Stimulated activated CD4-positive, alpha-beta T cell treated with anti-CD3 and anti-CD28 coated beads, Interleukin-15, amount 100 ng/mL, for 48 hours (primary cell): ENCODE data around the gene ADGRG2.
"Not testable (repeated sequence)": the region's sequence is repeated elsewhere in the genome, so short reads cannot be mapped to it uniquely, and the experiment has no call there.

Experiments used
- DNase-seq, 2 donors: peaks; one replicate each; pipeline ENCODE4 v3.0.0-alpha.2; 2020; ENCODE audit warnings: low read depth in 2 of 2

Gene ADGRG2

DNA sequence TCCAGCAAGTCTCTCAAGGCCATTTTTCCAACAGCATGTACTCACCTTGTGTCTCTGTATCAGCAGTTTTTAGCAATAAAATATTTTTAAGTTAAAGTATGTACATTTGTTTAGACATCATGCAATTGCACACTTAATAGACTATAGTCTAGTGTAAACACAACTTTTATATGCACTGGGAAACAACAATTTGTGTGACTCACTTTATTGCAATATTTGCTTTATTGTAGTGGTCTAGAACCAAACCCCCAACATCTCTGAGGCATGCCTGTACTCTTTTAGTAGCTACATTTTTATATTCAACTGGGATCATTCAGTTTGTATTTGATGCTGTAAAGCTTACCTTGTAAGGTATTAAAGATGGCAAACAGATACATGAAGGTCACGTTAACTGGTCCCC, 123.6 kb downstream of the ADGRG2 start:
- no peak for DNase-seq

DNA sequence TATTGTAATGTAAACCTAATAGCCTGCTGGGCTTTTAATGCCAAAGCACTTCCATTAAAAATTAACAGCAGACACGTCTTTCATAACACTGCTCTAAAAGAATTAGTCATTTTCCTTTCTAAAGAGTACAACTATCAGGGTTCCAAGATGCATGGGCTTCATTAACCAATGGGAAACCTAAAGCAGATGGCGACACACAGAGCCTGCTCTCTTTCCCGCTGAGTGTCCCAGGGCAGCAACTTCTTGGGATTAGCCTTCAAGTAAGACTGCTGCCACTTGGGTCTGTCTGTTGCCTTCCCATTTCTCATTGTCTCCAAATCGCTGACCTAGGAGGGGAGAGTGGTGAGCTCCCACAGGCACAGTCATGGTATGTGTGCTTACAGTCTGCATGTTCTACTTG, 124.4 kb downstream of the ADGRG2 start:
- no peak for DNase-seq

DNA sequence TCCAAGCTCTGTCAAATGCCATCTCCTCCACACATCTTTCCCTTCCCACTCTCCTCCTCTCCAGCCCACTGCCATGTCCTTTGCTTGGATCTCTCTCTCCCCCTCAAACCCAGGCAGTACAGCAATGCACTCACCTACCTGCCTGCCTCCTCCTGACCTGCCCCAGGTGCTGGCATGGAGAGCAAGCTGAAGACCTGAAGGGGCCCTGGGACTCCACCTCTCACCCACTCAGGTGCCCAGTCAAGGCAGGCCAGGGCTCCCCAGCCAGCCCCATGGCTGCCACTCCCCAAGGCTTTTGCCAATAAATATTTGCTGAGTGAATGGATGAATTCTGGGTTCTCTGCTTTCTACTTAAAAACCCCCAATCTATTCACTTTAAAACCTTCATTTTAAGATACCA, 125.7 kb downstream of the ADGRG2 start:
- DNase-seq, result no peak

DNA sequence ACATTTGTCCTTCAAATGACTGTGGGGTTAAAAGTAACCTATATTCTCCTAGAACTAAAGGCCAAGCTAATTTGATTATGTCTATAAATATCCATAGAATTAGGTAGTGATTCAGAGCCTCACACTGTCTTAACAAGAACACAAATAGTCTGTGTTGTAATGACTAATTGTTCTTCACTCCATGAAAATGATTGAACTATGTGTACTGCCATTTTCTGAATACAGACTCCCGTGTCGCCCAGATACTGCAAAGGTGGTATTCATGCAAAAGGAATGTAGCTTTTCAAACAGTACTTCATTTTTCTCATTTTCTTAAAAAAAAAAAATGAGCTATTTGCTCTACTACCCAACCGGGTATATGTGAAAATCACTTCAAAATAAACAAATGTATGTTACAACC, 127.0 kb downstream of the ADGRG2 start:
- no peak for DNase-seq

DNA sequence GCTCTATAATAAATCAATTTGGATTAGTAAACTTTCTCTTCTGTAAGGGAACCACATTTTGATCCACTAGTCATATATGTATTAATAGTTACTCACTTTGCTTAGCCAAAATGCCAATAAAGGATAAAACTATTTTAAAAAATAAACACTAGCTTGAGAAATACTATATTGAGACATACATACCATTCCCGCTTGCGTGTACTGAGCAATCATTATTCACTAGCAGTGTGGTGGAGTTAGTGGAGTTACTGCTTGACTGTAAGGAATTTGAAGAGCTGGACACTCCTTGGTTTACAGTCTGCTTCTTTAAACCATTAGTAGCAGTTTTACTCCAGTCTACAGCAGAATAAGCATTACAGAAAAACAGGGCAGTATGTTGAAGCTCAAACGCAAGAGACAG, 127.6 kb downstream of the ADGRG2 start:
- no peak for DNase-seq

DNA sequence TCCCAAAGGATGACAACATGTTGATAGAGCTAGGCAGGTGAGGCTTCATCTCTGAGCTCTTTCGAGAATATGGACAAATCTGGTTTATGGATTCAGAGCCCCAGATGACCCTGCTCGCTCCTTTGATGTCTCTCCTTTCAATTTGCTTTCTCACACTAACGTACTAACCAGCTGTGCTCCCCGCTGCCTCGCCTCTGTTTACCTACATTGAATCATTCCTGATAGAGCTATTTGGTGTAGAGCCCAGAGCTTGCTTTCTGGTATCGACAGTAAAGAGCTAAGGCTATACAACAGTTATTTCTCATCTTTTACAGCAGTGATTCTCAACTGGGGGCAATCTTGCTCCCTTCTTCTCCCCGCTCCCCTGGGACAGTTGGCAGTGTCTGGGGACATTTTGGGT, 129.4 kb downstream of the ADGRG2 start:
- DNase-seq, result no peak

DNA sequence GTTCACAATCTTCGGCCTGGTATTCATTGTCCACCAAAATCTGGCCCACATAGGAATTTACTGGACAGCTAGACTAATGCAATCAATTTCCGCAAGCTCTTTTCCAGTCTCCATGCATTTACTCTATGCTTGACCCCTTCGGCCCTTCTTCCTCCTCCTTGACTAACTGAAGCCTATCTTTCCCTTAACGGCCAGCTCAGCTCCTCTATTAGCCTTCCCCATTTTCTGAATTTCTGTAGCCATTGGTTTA, 137.2 kb downstream of the ADGRG2 start:
- DNase-seq, result no peak

DNA sequence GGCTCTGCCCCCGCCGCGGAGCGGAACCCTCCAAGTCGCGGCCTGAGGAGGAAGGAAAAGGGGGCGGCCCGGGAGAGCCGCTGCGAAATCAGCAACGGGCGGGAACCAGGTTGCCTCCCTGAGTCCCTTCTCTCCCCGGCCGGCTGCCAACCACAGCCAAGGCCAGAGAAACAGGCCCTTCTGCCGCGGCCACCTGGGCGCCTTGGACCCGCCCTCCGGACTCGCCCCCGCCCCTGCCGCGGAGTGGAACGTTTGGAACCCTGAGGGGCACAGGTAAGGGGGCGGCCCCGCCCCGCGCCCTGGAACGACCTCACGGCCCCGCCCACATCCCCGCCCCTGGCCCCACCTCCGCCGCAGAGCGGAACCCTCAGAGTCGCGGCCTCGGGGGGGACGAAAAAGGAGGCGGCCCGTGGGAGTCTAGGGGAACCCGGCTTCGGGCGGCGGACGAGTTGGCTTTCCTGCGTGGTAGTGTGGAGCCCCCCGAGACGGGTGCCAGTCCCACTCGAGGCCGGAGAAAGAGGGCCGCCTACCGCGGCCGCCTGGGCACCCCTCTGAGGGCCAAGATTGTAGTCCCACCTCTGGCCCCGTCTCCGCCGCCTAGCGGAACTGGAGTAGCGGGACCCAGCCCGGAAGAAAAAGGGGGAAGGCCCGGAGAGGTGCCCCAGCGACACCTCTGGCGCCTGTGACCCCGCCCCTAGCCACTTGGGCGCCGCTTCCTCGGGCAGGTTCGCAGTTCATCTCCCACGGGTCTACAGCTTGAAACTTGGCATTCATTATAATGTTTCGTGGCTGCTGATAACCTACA, 137.7 kb downstream of the ADGRG2 start:
- peak; percentile 68 to 72 for DNase-seq

DNA sequence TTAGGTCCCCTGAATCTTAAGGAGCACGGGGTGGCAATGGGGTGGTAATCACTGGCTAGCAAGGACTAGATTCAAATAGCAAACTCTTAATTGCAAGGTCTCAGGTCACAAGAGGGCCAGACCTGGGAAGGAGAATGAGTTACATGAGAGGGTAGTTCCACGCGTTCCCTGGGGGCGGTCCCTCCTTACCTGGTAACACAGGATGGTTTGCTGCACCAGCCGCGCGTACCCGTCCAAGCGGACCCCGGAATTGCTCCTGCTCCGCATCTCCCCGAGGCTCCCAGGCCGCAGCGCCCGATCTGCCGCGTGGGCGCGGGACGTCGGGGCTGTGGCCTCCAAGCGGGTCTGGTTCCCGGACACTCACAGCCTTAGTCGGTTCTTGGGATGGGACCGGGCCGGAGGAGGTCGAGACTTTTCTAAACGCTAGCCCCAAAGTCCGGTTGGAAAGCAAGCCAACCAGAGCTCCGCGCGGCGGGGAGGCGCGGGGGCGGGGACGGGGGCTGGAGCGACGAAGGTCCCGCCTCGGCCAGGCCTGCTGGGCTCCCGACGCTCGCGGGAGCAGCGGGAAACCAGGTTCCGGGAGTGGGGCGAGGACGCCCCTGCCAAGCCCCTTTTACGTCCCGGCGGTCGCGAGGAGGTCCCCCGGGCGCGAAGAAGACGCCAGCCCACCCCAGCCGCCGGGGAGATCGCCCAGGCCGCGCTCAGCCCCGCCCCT, 138.4 kb downstream of the ADGRG2 start, which contains the start of gene PHKA2:
PHKA2 (minus strand) TSS at position 449 of the 715 bp plus-strand sequence; CDS start at position 267, 182 bp downstream.
- DNase-seq, result peak; percentile 4 to 27

DNA sequence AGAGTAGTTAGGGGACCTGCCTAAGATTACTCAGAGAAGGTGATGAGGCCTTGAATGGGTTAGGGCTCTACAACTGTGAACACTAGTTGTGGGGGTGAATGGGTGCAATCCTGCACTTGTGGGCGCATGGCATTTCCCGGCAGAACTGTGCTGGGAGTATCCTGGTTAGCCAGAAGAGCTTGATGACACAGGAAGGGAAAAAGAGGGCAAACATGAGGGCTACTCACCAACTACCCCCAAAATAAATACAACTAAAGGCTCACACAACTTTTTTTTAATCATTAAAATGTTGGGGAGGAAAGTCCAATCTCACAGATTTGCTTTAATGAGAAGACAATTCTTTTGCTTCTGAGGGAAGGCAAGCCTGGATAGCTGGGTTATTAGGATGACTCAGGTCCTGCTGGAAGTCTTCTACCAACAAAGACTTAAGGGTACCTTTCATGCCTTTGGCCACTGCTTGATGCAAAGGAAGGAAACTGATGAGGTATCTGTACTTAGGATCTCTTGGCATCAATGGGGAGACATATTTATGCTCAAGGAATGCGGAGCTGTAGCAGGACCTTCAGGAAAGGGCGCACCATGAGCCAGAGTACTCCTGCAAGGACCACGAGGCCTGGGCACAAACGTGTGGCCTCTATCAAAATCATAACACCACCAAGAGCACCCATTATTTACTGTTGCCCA, 141.0 kb downstream of the ADGRG2 start:
- no peak for DNase-seq

DNA sequence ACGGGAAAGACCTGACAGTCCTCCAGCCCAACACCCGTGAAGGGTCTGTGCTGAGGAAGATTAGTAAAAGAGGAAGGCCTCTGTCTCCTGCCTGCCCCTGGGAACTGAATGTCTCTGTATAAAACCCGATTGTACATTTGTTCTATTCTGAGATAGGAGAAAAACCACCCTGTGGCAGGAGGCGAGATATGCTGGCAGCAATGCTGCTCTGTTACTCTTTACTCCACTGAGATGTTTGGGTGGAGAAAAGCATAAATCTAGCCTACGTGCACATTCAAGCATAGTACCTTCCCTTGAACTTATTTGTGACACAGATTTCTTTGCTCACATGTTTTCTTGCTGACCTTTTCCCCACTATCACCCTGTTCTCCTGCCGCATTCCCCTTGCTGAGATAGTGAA, 142.0 kb downstream of the ADGRG2 start:
- DNase-seq, result not testable (repeated sequence)

DNA sequence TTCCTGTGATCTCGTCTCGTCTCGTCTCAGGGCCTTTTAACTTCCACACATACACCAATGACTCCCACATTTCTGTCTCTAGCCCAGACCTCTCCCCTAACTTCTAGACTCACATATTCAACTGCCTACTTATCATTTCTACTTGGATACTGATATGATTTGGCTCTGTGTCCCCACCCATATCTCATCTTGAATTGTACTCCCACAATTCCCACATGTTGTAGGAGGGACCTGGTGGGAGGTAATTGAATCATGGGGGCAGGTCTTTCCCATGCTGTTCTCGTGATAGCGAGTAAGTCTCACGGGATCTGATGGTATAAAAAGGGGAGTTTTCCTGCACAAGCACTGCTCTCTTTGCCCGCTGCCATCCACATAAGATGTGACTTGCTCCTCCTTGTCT, 147.3 kb downstream of the ADGRG2 start:
- no peak for DNase-seq

DNA sequence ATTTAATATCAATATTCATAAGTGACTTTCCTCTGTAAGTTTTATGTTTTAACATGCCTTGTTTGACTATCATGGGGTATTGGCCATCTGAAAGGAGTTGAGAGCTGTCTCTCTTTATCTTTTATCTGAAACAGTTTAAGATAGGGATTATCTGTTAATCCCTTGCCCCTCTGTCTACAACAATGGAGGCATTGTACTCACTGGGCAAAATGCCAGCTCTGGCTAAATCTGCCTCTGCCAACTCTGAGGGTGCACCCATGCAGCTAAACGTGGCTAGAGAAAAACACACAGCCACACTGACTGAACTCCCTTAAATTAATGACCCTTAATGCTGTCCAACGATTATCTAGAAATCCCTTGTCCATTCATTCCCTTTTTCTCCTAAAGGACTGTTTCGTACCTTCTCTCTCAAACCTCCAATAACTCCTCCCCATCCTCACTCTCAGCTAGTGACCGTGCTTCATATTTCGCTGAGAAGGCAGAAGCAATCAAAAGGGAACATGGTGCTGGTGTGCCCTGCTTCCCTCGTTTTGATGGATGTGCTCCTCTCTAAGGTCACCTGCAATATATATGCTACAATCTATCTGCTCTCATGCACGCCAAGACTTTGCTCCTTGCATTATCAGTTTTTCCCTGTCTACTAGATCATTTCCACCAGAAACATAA, 148.6 kb downstream of the ADGRG2 start:
- no peak for DNase-seq

DNA sequence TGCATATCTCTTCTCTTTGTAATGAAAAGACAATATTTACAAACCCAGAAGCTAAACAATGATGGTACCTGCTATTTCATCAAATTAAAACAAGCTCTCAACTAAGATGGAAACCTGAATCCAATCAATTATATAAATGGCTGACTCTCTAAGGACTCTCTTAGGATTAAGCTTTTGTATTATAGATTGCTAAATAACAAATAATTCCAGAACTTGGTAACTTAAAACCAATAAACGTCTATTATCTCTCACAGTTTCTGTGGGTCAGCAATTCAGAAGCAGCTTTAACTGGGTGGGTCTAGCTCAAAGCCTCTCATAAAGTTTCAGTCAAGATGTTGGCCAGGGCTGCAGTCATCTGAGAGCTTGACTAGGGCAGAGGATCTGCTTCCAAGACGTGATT, 150.8 kb downstream of the ADGRG2 start:
- DNase-seq, result no peak

DNA sequence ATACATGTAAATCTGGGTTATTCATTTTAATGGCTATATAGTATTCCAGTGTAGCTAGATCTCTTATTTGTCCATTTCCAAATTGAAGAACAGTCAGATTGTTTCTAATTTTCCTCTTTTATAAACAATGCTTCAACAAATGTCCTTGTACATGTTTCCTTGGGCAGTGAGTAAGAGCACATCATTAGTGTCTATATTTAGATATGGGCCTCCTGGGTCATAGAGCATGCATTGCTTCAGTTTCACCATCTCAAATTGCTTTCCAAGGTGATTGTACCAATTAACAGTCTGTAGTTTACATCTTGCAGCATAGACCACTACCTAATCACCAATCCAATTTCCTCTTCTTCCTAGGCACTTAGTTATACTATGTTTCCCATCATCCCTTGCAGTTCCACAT, 151.8 kb downstream of the ADGRG2 start:
- no peak for DNase-seq

DNA sequence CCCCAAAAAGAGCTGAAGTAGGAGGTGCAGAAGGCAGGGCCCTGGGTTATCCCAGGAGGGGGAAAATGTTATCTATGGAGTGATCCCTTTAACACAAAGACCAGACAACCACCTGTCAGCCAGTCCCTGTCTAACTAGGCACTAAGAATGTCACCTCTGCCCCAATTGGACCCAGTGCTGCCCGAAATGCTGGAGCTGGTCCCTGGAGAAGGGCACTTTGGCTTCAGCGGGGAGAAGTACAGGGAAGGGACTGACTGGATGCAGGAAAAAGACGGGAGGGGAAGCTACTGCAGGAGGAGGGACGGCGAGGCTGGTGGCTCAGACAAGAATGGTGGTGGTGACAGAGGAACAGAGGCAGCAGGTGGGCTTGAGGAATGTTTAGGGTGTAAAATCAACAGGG, 155.6 kb downstream of the ADGRG2 start:
- no peak for DNase-seq

DNA sequence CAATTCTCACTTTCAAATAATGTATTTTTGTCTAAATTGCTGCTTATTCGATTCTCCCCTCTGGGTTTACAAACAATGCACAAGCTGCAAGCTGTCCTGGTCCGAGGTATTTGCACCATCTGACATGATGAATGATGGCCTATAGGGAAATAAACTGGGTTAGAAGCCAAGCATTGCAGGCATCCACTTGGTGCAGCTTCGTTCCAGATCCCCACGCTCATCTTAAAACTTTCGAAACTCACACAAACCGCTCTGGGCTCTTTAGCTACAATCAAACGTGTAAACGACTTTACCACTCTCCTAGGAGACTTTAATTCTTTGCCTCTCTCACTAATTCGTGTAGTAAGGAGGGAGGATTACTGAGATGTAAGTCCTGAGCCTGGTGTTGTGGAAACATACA, 157.4 kb downstream of the ADGRG2 start:
- DNase-seq, result no peak

DNA sequence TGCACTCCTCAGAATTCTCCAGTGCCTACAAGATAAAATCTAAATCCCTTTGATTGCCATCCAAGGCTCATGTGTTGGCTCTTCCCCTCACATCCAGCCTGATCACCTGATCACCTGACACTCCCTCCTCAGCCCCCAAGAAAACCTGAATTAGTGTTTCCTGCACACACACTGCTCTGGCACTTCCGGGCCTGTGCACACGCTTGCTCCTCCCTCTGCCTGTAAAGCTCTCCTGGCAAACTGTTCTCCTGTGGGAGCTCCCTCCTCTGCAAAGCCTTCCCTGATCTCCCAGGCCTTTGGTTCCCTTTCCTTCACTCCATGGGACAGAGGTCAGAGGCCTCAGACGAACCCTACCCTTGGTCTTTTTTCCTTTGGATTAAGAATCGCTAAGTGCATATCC, 158.2 kb downstream of the ADGRG2 start:
- DNase-seq, result no peak

DNA sequence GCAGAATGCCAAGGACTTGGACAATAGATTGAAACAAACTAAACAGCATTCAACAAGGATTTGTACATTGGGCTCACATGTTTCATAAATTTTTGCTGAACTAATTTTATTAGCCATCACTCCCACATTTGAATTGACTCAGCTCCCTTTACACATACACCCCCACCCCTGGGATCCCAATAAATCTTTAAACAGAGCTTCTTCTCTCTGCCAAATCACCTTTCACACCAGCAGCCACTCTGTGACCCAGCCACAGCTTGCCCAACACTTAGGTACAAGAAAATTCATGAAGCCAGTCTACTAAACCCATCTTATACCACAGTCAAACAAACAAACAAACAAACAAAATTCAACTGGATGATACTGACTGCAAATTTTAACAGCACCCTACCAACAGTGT, 159.9 kb downstream of the ADGRG2 start:
- no peak for DNase-seq

DNA sequence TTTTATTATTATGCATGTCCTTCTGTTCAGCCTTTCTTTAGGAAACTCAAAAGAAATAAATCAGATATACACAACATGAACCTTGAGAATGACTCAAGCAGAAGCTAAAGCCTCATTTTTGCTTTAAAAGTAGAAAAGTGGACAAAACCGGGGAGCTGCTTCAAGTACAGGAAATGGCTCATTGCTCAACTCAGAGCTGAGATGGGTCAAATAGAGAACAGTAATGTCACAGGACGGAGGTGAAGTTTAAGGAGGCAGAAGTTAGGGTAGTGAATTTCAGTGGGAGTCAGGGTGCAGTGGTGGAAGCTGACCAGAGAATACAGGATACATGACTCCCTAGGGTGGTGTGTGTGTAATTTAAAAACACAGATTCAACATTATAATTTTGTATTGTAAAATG, 160.6 kb downstream of the ADGRG2 start:
- no peak for DNase-seq

DNA sequence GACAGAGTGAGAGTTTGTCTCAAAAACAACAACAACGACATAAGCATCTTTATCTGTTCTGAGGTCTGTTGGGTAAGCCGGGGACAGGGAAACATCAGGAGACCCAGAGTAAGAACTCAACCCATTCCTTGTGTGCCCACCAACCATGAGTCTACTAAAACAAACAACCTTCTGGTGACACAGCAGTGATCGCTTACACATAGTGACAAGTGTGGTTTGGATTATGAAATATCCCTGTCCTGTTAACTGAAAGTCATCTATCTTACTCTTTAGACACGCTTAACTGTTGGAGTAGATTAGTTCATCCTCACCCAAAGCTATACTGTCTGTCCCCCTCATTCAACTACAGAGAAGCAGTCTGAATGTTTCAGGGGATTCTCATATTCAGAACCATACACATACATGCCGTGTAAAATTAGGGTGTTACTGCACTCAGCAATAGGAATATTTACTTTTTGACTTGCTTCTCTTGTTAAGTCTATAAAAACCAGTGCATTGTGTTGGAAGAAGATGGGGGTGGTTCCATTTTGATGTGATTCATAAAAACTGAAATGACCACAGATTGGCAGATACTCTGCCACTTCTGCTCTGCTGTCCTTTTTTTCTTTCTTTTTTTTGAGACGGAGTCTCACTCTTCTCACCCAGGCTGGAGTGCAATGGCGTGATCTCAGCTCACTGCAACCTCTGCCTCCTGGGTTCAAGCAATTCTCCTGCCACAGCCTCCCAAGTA, 165.8 kb downstream of the ADGRG2 start:
- DNase-seq, result no peak

DNA sequence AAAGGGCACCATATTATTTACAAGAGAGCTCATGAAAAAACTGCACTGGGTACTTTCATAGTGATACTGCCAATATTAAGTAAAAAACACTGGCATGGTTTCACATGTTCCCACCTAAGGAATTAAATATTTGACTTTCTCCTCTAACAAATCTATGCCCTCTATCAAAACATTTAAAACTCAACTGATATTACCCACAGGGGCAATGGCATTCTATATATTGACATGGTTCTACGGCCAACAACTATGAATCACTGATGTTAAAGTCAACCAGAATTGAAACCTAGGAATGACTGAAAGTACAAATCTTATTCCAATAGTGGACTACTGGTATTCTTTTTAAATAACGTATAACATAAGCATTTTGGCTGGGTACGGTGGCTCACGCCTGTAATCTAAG, 166.6 kb downstream of the ADGRG2 start:
- DNase-seq, result no peak
